Hypothalamus (tissue), 51 donors: Measurements from ENCODE around the gene NAA60.

Experiments
- DNase-seq, 51 donors: peaks; one replicate each; lab custom pipeline; 2025; lab: John Stamatoyannopoulos, UW

NAA60 gene

DNA sequence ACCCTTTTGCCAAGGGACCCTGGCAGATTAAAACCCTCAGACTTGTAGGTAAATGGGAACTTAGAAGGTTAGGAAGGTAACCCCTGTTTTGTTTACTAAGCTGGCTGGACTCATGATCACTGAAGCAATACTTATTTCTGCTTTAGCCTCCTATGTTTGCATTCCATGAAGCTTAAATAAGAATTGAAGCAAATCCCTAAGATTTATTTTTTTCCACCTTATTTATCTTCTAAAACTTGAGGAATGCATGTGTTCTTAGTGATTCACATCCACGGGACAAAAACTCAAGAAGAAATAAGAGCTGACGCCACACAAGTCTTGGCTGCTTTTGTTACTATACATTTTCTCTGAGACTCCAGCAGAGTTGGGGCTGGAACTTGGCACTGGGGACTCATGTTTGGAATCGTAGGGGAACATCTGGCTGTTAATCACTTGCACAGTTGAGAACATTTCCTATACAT lies 92.8 kb downstream of the NAA60 start:
- DNase-seq = no peak
